H1 (cell line): ENCODE data around the gene SLX9. TPM values are rescaled to one million over a fixed set of nuclear protein-coding genes. Genes with fewer than 3 reads are reported as not detected.

Experiments used
- CTCF ChIA-PET: fragments of 300-600 bp; sonication (Branson Sonifier 250); formaldehyde crosslinking; loops from one replicate; lab custom pipeline; 2021; ENCODE audit not compliant: partially characterized antibody; lab: Charles Lee
- POLR2A ChIA-PET: fragments of 300-600 bp; sonication (Branson Sonifier 250); formaldehyde crosslinking; loops from one replicate; lab custom pipeline; 2021; ENCODE audit warnings: inconsistent platforms; ENCODE audit not compliant: partially characterized antibody; lab: Charles Lee
- DNase-seq, 2 experiments: peaks; one replicate each; pipeline versions ENCODE4 v3.0.0 to v3.0.0-alpha.2; 2010 to 2022; ENCODE audit warnings: low spot score in 2 of 2, low read depth in 1 of 2, mixed read lengths in 1 of 2
- FAIRE-seq: peaks from 2 replicates; lab custom pipeline; 2011; peaks lifted over from hg19 to GRCh38; lab: Jason Lieb, UNC
- H2AFZ ChIP-seq: 2 replicates; pipeline ENCODE4 v1.8.1; 2012; ENCODE audit warnings: low read length, inconsistent platforms
- H2AK5ac ChIP-seq: 2 replicates; pipeline ENCODE4 v1.6.1; 2013; ENCODE audit warnings: low read depth, low read length
- H2BK120ac ChIP-seq: replicated peaks from 2 replicates; pipeline ENCODE3; 2013; ENCODE audit warnings: low read depth, low read length, inconsistent platforms
- H2BK12ac ChIP-seq: 2 replicates; pipeline ENCODE4 v1.6.1; 2013; ENCODE audit warnings: low read depth, low read length
- H2BK15ac ChIP-seq: 2 replicates; pipeline ENCODE4 v1.6.1; 2013; ENCODE audit warnings: low read length
- H2BK20ac ChIP-seq: 2 replicates; pipeline ENCODE4 v1.6.1; 2013; ENCODE audit warnings: low read length
- H2BK5ac ChIP-seq: 2 replicates; pipeline ENCODE4 v1.6.1; 2013; ENCODE audit warnings: low read depth, low read length
- H3K14ac ChIP-seq: 2 replicates; pipeline ENCODE4 v1.6.1; 2013; ENCODE audit warnings: inconsistent platforms; ENCODE audit not compliant: insufficient read length
- H3K18ac ChIP-seq: 2 replicates; pipeline ENCODE4 v1.6.1; 2013; ENCODE audit warnings: low read length; ENCODE audit errors: extremely low read depth
- H3K23ac ChIP-seq: 2 replicates; pipeline ENCODE4 v1.6.1; 2013; ENCODE audit warnings: inconsistent platforms; ENCODE audit not compliant: insufficient read length
- H3K23me2 ChIP-seq: 2 replicates; pipeline ENCODE4 v1.6.1; 2013; ENCODE audit warnings: low read depth, low read length
- H3K27ac ChIP-seq: 2 replicates; pipeline ENCODE4 v1.6.1; 2011; ENCODE audit warnings: low read depth, low read length, inconsistent platforms
- H3K27me3 ChIP-seq, 4 experiments: replicated peaks in 1 of 4; 1 replicate in 1 of 4; 2 replicates in 3 of 4; pipeline versions ENCODE4 v1.6.1 to v1.8.1; 2011 to 2013; ENCODE audit warnings: low read length in 3 of 4, mild to moderate bottlenecking in 3 of 4, inconsistent platforms in 2 of 4, mixed read lengths in 2 of 4, moderate library complexity in 1 of 4; ENCODE audit not compliant: control insufficient read depth in 3 of 4, insufficient read depth in 3 of 4; ENCODE audit errors: extremely low read depth in 1 of 4
- H3K36me3 ChIP-seq, 4 experiments: 2 replicates each; pipeline versions ENCODE4 v1.6.1 to v1.8.1; 2011 to 2013; ENCODE audit warnings: mild to moderate bottlenecking in 4 of 4, low read length in 3 of 4, moderate library complexity in 2 of 4, control low read depth in 1 of 4, inconsistent platforms in 1 of 4; ENCODE audit not compliant: insufficient read depth in 4 of 4, control insufficient read depth in 2 of 4
- H3K4ac ChIP-seq: replicated peaks from 2 replicates; pipeline ENCODE3; 2013; ENCODE audit warnings: low read length, low read depth, mixed read lengths, inconsistent platforms; ENCODE audit not compliant: insufficient read length
- H3K4me1 ChIP-seq, 4 experiments: replicated peaks in 1 of 4; 1 replicate in 1 of 4; 2 replicates in 3 of 4; pipeline versions ENCODE4 v1.6.1 to v1.8.1; 2011 to 2013; ENCODE audit warnings: low read length in 3 of 4, inconsistent platforms in 2 of 4, mixed read lengths in 1 of 4; ENCODE audit not compliant: insufficient read depth in 4 of 4, control insufficient read depth in 3 of 4
- H3K4me2 ChIP-seq, 2 experiments: 2 replicates each; pipeline versions ENCODE4 v1.6.1 to v1.8.1; 2011 to 2013; ENCODE audit warnings: low read depth in 2 of 2, low read length in 2 of 2, control low read depth in 1 of 2, inconsistent platforms in 1 of 2, mild to moderate bottlenecking in 1 of 2; ENCODE audit not compliant: insufficient read depth in 1 of 2
- H3K4me3 ChIP-seq, 4 experiments: fragments of 200-600, 300-600 bp in 1 of 4; sonication (generic), shearing (Covaris generic), sonication (Bioruptor Twin) in 1 of 4; 2 replicates each; pipeline versions ENCODE4 v1.5.1 to v1.8.1; 2011 to 2016; ENCODE audit warnings: low read length in 4 of 4, low read depth in 3 of 4, control low read depth in 2 of 4, inconsistent platforms in 2 of 4, mild to moderate bottlenecking in 2 of 4, mixed read lengths in 1 of 4, moderate library complexity in 1 of 4; ENCODE audit not compliant: insufficient read depth in 2 of 4; ENCODE audit errors: extremely low read depth in 1 of 4
- H3K56ac ChIP-seq: replicated peaks from 2 replicates; pipeline ENCODE3; 2013; ENCODE audit warnings: low read depth, mild to moderate bottlenecking, mixed read lengths, low read length, inconsistent platforms; ENCODE audit not compliant: insufficient read length
- H3K79me1 ChIP-seq: 2 replicates; pipeline ENCODE4 v1.6.1; 2013; ENCODE audit warnings: low read depth, low read length, control low read depth
- H3K79me2 ChIP-seq, 2 experiments: 2 replicates each; pipeline versions ENCODE4 v1.6.1 to v1.8.1; 2012 to 2013; ENCODE audit warnings: low read length in 2 of 2, mild to moderate bottlenecking in 2 of 2, inconsistent platforms in 1 of 2; ENCODE audit not compliant: insufficient read depth in 2 of 2, control insufficient read depth in 1 of 2
- H3K9ac ChIP-seq, 4 experiments: replicated peaks in 1 of 4; 1 replicate in 1 of 4; 2 replicates in 3 of 4; pipeline versions ENCODE4 v1.6.1 to v1.8.1; 2011 to 2013; ENCODE audit warnings: low read depth in 3 of 4, low read length in 3 of 4, control low read depth in 2 of 4, mild to moderate bottlenecking in 2 of 4, moderate library complexity in 2 of 4, inconsistent platforms in 1 of 4; ENCODE audit errors: extremely low read depth in 1 of 4
- H3K9me3 ChIP-seq, 2 experiments: 2 replicates each; pipeline versions ENCODE4 v1.6.1 to v1.8.1; 2012 to 2013; ENCODE audit warnings: mild to moderate bottlenecking in 2 of 2, moderate library complexity in 2 of 2, control low read depth in 1 of 2, inconsistent platforms in 1 of 2, low read depth in 1 of 2, low read length in 1 of 2, mixed read lengths in 1 of 2; ENCODE audit not compliant: insufficient read depth in 2 of 2
- H4K20me1 ChIP-seq, 2 experiments: replicated peaks in 1 of 2; 2 replicates each; pipeline versions ENCODE3 to v1.8.1; 2011 to 2013; ENCODE audit warnings: inconsistent platforms in 2 of 2, low read length in 2 of 2, mild to moderate bottlenecking in 1 of 2; ENCODE audit not compliant: insufficient read depth in 2 of 2, control insufficient read depth in 1 of 2
- H4K5ac ChIP-seq: 2 replicates; pipeline ENCODE4 v1.6.1; 2013; ENCODE audit warnings: low read length, low read depth, mixed read lengths, inconsistent platforms; ENCODE audit not compliant: insufficient read length
- H4K8ac ChIP-seq: 2 replicates; pipeline ENCODE4 v1.8.0; 2013; ENCODE audit warnings: mild to moderate bottlenecking, moderate library complexity, low read length, inconsistent platforms; ENCODE audit not compliant: insufficient read depth; ENCODE audit errors: extremely low read depth
- H4K91ac ChIP-seq: replicated peaks from 2 replicates; pipeline ENCODE3; 2013; ENCODE audit warnings: low read length, mixed read lengths, inconsistent platforms; ENCODE audit not compliant: insufficient read length
- TEAD4 ChIP-seq: IDR thresholded peaks from 2 replicates; pipeline ENCODE4 v1.6.1; 2012; ENCODE audit warnings: low read depth, low read length, inconsistent platforms, mixed read lengths
- WGBS, 2 experiments: shearing (Covaris generic) in 1 of 2; methylation state at CpG; one replicate each; pipeline versions ENCODE4 v1.1.6 to v1.1.7; 2013 to 2015; ENCODE audit warnings: low lambda C conversion rate in 2 of 2, mixed read lengths in 2 of 2, inconsistent platforms in 1 of 2, low coverage in 1 of 2, missing lambda C conversion rate in 1 of 2; ENCODE audit not compliant: insufficient replicate concordance in 2 of 2, insufficient coverage in 1 of 2, insufficient read length in 1 of 2; ENCODE audit errors: extremely low coverage in 1 of 2, missing lambda C conversion rate in 1 of 2; 5-methylcytosine and 5-hydroxymethylcytosine counted together
- polyA plus RNA-seq, 7 experiments: library from polyadenylated mRNA; depleted of rRNA in 3 of 7; stranded (reverse) in 5 of 7; unstranded in 2 of 7; fragments of >200 nt in 5 of 7; fragments of 200-250 nt in 2 of 7; gene quantifications; 1 replicate in 5 of 7; 2 replicates in 1 of 7; 4 replicates in 1 of 7; pipeline versions ENCODE4 v1.2.1 to v1.2.3, GENCODE V29; 2011 to 2013; ENCODE audit warnings: missing spikeins in 2 of 7, mixed read lengths in 2 of 7
- total RNA-seq: library from RNA; stranded (reverse); fragmentation: NEBNext Ultra II Directional; extraction: Animal tissue kit (Norgen Biotek cat#: 25700); gene quantifications from 2 replicates; pipeline ENCODE4 v1.2.1, GENCODE V29; 2021
- TF ChIP-seq, protein P1 (sequence below), 3 experiments: IDR thresholded peaks; 1 replicate in 2 of 3; 2 replicates in 1 of 3; pipeline versions ENCODE4 v1.5.1 to v1.6.1; 2011; ENCODE audit warnings: low read length in 3 of 3, mild to moderate bottlenecking in 3 of 3, inconsistent platforms in 2 of 3, low read depth in 1 of 3, moderate library complexity in 1 of 3; ENCODE audit not compliant: insufficient read depth in 1 of 3; ENCODE audit errors: control extremely low read depth in 1 of 3

SLX9 gene
- total and polyA plus RNA-seq, 2 of the 8 experiments (the other 6 are each of a cell fraction or from before 2014, with no cell fraction given), result 17.7 to 57.3 TPM

- no peak overlapping the region for H3K4me3 ChIP-seq
- H3K79me1 ChIP-seq, result peaks cover 24% of the 10 kb centered on the region
- no peak overlapping the region for H3K23ac ChIP-seq
- 0 out of 2 replicates have a peak overlapping the region, but pooled peaks have one; percentile 38 for H3K27ac ChIP-seq
- 89% methylated on average over 28 of the region's 28 CpGs; no CpG with 5 or more reads in 1 of the 2 experiments for WGBS, 2 experiments
- H4K20me1 ChIP-seq, result peaks cover 17 to 43% of the 10 kb centered on the region in 2 experiments
- H3K4me2 ChIP-seq, result no peak overlapping the region
- H3K79me2 ChIP-seq, result peaks cover 0 to 57% of the 10 kb centered on the region in 2 experiments; a peak in 2 of 4 replicates
- DNase-seq (no peak), FAIRE-seq (no peak)
- no peak overlapping the region for H4K91ac ChIP-seq
- peaks cover 12 to 39% (median 22%) of the 10 kb centered on the region in 4 experiments for H3K36me3 ChIP-seq
- H2BK5ac ChIP-seq, result no peak overlapping the region
- ChIA-PET CTCF (interaction anchor here (0.7 to 3.4 kb wide), 8 partner anchors 7 to 180 kb away, joined by 3 to 19 read pairs (median 4); no protein-coding TSS in a partner anchor), POLR2A (interaction anchor here (0.6 to 1.7 kb wide), 6 partner anchors 9 to 440 kb away, joined by 3 to 8 read pairs (median 3); no protein-coding TSS in a partner anchor)
- peak overlapping the region; percentile 80; the same call in 1 of the 2 replicates for H4K8ac ChIP-seq
- no peak overlapping the region for H2BK15ac ChIP-seq
- no peak overlapping the region for H4K5ac ChIP-seq
- H2BK12ac ChIP-seq, result no peak overlapping the region
- no peak overlapping the region for H2AFZ ChIP-seq
- peak overlapping the region in 1 of 4 experiments; percentile 6; a peak in 1 of 7 replicates for H3K9ac ChIP-seq
- H3K56ac ChIP-seq, result no peak overlapping the region
- no peak overlapping the region for H2BK20ac ChIP-seq
- H3K9me3 ChIP-seq, result no peaks in the 10 kb centered on the region
- no peaks in the 10 kb centered on the region for H3K23me2 ChIP-seq
- H3K27me3 ChIP-seq, result no peaks in the 10 kb centered on the region
- H2AK5ac ChIP-seq, result no peak overlapping the region
- no peak overlapping the region for H3K18ac ChIP-seq
- no peak overlapping the region for H2BK120ac ChIP-seq
- H3K4ac ChIP-seq, result no peak overlapping the region
- TF ChIP-seq, protein P1, sequence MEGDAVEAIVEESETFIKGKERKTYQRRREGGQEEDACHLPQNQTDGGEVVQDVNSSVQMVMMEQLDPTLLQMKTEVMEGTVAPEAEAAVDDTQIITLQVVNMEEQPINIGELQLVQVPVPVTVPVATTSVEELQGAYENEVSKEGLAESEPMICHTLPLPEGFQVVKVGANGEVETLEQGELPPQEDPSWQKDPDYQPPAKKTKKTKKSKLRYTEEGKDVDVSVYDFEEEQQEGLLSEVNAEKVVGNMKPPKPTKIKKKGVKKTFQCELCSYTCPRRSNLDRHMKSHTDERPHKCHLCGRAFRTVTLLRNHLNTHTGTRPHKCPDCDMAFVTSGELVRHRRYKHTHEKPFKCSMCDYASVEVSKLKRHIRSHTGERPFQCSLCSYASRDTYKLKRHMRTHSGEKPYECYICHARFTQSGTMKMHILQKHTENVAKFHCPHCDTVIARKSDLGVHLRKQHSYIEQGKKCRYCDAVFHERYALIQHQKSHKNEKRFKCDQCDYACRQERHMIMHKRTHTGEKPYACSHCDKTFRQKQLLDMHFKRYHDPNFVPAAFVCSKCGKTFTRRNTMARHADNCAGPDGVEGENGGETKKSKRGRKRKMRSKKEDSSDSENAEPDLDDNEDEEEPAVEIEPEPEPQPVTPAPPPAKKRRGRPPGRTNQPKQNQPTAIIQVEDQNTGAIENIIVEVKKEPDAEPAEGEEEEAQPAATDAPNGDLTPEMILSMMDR (IDR thresholded peaks at IDR 0.05; ENCODE audit: control extremely low read depth in 1 of 3, insufficient read depth in 1 of 3, low read depth in 1 of 3, low read length in 3 of 3), result no peak
- TF ChIP-seq TEAD4, result 0 out of 2 replicates have a peak, but pooled peaks have one; percentile 28
- H3K14ac ChIP-seq, result no peak overlapping the region
- no peaks in the 10 kb centered on the region for H3K4me1 ChIP-seq
Observed at GRCh38 chr21:44958471-44959191, 18.8 kb downstream of the SLX9 start.
